Superior temporal gyrus (tissue), 1 donor: ENCODE data around the gene ZNF570.

Experiments
- DNase-seq: peaks from one replicate; pipeline ENCODE4 v3.0.0-alpha.2; 2016; ENCODE audit errors: extremely low spot score

Gene ZNF570

GRCh38 chr19:37468961-37469777 lies at the start of gene ZNF570:
TSS of gene ZNF570 (plus strand) at chr19:37469356. CDS start at chr19:37470355, 999 bp downstream.
- DNase-seq = peak; percentile 92

- no peak for DNase-seq
These were observed 16.5 kb upstream of the ZNF570 start for GRCh38 chr19:37452500-37453245.

GRCh38 chr19:37466277-37466797 lies 2.8 kb upstream of the ZNF570 start:
- no peak for DNase-seq

GRCh38 chr19:37466798-37467607 lies 2.2 kb upstream of the ZNF570 start, which contains the start of gene ZNF569:
TSS of gene ZNF569 (minus strand) at chr19:37467444. CDS start at chr19:37444921, 22,523 bp downstream.
- peak; percentile 98 for DNase-seq

GRCh38 chr19:37467608-37468090 lies 1.5 kb upstream of the ZNF570 start:
- no peak for DNase-seq

GRCh38 chr19:37470216-37470615 lies 1.1 kb downstream of the ZNF570 start:
- DNase-seq = no peak

- no peak for DNase-seq
These were observed 3.0 kb downstream of the ZNF570 start for GRCh38 chr19:37472165-37472564.

GRCh38 chr19:37484406-37485168 lies 15.4 kb downstream of the ZNF570 start:
- DNase-seq = no peak

GRCh38 chr19:37492213-37492612 lies 23.1 kb downstream of the ZNF570 start:
- DNase-seq = no peak

- no peak for DNase-seq
These were observed 36.8 kb downstream of the ZNF570 start for GRCh38 chr19:37505958-37506386.

- peak; percentile 92 for DNase-seq
These were observed 37.4 kb downstream of the ZNF570 start, which contains the start of gene ZNF793 for GRCh38 chr19:37506387-37507166. TSS of gene ZNF793 (plus strand) at chr19:37506939. CDS start at chr19:37523440, 16,501 bp downstream.

GRCh38 chr19:37507167-37507464 lies 38.0 kb downstream of the ZNF570 start:
- DNase-seq = no peak

GRCh38 chr19:37511186-37511585 lies 42.0 kb downstream of the ZNF570 start:
- DNase-seq = no peak

- no peak for DNase-seq
These were observed 42.7 kb downstream of the ZNF570 start for GRCh38 chr19:37511821-37512220.

GRCh38 chr19:37513397-37513796 lies 44.2 kb downstream of the ZNF570 start:
- DNase-seq = no peak

GRCh38 chr19:37519890-37520289 lies 50.7 kb downstream of the ZNF570 start:
- DNase-seq = no peak

- no peak for DNase-seq
These were observed 68.3 kb downstream of the ZNF570 start for GRCh38 chr19:37537391-37537947.
